Measurements from ENCODE around the gene SRSF7.
A peak's percentile ranks its signal among the peaks of the same experiment; 100 is the strongest.

Gene SRSF7

DNA sequence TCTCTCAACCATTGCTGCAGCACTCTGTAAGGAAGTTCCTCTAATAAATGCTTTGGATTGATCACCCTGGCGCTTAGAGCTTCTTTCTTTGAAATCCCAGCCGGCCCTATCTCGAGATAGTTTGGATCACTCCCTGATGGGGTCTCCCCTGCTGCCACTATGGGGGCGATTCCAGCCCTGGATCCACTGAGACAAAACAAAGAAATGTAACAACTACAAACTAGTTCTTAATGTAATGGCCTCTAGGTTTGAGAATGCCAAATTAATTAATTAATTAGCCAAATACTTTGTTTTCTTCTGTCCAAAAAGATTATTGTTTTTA is 15.2 kb downstream of the SRSF7 start:
- ATAC-seq (replicated peaks) (no peak), DNase-seq (no peak)
- Mint-ChIP-seq H3K36me3 (ENCODE audit: insufficient read depth) (peaks cover 92% of the 10 kb centered on the region), H3K27ac (peak overlapping the region; percentile 70 to 83), H3K9me3 (no peaks in the 10 kb centered on the region), H3K27me3 (no peaks in the 10 kb centered on the region), H3K4me1 (ENCODE audit: low read depth in 2 of 2) (peaks cover 6 to 10% of the 10 kb centered on the region in 2 donors), H3K4me3 (peak overlapping the region in 1 of 2 donors; percentile 56)

DNA sequence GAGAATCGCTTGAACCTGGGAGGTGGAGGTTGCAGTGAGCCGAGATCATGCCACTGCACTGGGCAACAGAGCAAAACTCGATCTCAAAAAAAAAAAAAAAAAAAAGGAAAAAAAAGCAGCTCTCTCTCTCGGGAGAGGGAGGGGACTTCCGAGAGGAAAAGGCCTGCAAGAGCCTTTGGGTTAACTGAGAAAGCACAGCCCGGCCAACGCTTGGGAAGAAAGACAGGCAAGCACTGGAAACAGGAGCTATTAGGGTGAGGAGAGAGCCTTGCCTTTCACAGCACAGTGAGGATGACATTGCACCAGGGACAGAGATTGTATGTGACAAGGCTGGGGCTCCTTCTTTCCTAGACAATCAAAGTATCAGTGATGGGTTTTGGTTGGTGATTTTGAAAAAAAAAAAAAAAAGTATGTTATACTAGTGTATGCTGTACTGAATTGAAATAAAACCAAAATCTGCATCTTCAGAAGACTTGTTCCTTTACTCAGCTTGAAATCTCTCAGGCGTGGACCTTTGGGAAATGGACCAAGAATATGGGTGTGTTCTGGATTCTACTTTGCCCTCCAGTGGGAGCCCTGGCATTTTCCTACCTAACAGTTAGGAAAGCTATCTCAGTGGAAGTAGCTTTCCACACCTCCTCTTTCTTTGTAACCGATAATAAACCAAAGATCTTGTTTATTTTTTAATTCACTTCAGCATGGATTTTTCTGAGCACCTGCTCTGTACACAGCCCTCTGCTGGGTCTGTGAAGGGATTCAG is 16.7 kb downstream of the SRSF7 start:
- ATAC-seq (replicated peaks) (no peak), DNase-seq (no peak)
- H3K9me3 Mint-ChIP-seq, result no peaks in the 10 kb centered on the region
- H3K27ac Mint-ChIP-seq, result peak overlapping the region; percentile 70 to 84
- H3K4me3 Mint-ChIP-seq, result no peak overlapping the region
- peaks cover 91% of the 10 kb centered on the region for H3K36me3 Mint-ChIP-seq (ENCODE audit: insufficient read depth)
- peaks cover 6 to 7% of the 10 kb centered on the region in 2 donors for H3K4me1 Mint-ChIP-seq (ENCODE audit: low read depth in 2 of 2)
- H3K27me3 Mint-ChIP-seq, result no peaks in the 10 kb centered on the region

- no peak for DNase-seq
- Mint-ChIP-seq H3K27ac (peak overlapping the region; percentile 70 to 84), H3K27me3 (no peaks in the 10 kb centered on the region), H3K36me3 (ENCODE audit: insufficient read depth) (peaks cover 83% of the 10 kb centered on the region), H3K9me3 (no peaks in the 10 kb centered on the region), H3K4me3 (no peak overlapping the region), H3K4me1 (ENCODE audit: low read depth in 2 of 2) (peaks cover 4 to 7% of the 10 kb centered on the region in 2 donors)
- ATAC-seq (replicated peaks), result no peak
Measured at GRCh38 chr2:38733300-38733971, 17.7 kb downstream of the SRSF7 start.

DNA sequence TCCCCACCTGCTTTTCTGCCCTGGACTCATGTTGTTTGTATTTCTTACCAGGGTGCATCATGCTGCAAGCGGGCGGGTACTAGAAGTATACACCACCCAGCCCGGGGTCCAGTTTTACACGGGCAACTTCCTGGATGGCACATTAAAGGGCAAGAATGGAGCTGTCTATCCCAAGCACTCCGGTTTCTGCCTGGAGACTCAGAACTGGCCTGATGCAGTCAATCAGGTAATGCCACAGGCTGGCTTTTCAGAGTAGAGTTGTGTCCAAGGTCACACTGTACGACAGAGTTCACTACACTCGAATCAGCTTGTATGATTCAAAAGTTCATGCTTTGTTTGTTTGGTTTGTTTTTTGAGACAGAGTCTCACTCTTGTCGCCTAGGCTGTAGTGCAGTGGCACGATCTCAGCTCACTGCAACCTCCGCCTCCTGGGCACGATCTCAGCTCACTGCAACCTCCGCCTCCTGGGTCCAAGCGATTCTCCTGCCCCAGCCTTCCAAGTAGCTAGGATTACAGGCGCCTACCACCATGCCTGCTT is 19.4 kb downstream of the SRSF7 start:
- Mint-ChIP-seq H3K4me1 (ENCODE audit: low read depth in 2 of 2) (peaks cover 0 to 3% of the 10 kb centered on the region in 2 donors), H3K4me3 (peak overlapping the region in 1 of 2 donors; percentile 11), H3K27me3 (no peaks in the 10 kb centered on the region), H3K27ac (peak overlapping the region; percentile 75 to 80), H3K9me3 (no peaks in the 10 kb centered on the region), H3K36me3 (ENCODE audit: insufficient read depth) (peaks cover 84% of the 10 kb centered on the region)
- ATAC-seq (replicated peaks) (no peak), DNase-seq (no peak)

- DNase-seq (no peak), ATAC-seq (replicated peaks) (no peak)
- Mint-ChIP-seq H3K4me1 (ENCODE audit: low read depth in 2 of 2) (peaks cover 0 to 3% of the 10 kb centered on the region in 2 donors), H3K27ac (peak overlapping the region; percentile 75 to 80), H3K36me3 (ENCODE audit: insufficient read depth) (peaks cover 79% of the 10 kb centered on the region), H3K9me3 (no peaks in the 10 kb centered on the region), H3K27me3 (no peaks in the 10 kb centered on the region), H3K4me3 (peak overlapping the region in 1 of 2 donors; percentile 11)
Measured at GRCh38 chr2:38731090-38731489, 20.1 kb downstream of the SRSF7 start.

DNA sequence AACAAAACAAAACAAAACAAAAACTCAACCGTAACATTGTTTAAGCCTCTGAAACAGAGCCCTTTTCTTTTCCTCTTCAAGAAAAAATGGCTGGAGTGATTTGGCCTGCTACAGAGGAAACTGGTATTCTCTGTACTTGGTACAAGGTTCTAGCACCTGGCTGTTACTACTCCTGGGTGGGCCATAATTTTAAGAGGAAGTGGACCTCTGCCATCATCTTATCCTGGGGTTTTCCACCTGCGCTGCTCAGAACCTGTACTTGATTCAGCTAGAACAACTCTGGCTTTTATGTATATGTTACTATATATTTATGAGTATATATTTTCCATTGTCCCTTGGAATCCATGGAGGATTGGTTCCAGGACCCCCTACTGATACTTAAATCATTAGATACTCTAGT is 22.5 kb downstream of the SRSF7 start:
- Mint-ChIP-seq H3K36me3 (ENCODE audit: insufficient read depth) (peaks cover 80% of the 10 kb centered on the region), H3K4me3 (no peak overlapping the region), H3K4me1 (ENCODE audit: low read depth in 2 of 2) (peaks cover 4 to 17% of the 10 kb centered on the region in 2 donors), H3K27ac (peak overlapping the region in 1 of 2 donors; percentile 55), H3K9me3 (no peaks in the 10 kb centered on the region), H3K27me3 (no peaks in the 10 kb centered on the region)
- ATAC-seq (replicated peaks) (no peak), DNase-seq (no peak)

DNA sequence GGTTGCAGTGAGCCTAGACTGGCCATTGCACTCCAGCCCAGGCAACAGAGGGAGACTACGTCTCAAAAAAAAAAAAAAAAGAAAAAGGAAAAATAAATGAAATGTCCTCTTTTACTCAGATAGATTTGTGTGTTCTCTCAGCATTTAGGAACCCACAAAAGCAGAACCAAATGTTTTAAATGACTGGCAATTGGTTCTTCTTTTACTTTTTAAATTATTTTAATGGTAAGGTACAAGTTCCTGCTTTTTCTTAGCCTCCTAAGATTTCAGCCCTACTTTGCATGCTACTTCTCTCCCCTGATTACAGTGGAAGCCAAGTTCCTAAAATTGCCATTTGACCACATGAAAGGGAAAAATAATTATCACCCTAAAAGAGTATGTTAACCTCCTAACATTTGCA is 23.5 kb downstream of the SRSF7 start:
- peak overlapping the region in 1 of 2 donors; percentile 55 for H3K27ac Mint-ChIP-seq
- peaks cover 13 to 27% of the 10 kb centered on the region in 2 donors for H3K4me1 Mint-ChIP-seq (ENCODE audit: low read depth in 2 of 2)
- peaks cover 72% of the 10 kb centered on the region for H3K36me3 Mint-ChIP-seq (ENCODE audit: insufficient read depth)

DNA sequence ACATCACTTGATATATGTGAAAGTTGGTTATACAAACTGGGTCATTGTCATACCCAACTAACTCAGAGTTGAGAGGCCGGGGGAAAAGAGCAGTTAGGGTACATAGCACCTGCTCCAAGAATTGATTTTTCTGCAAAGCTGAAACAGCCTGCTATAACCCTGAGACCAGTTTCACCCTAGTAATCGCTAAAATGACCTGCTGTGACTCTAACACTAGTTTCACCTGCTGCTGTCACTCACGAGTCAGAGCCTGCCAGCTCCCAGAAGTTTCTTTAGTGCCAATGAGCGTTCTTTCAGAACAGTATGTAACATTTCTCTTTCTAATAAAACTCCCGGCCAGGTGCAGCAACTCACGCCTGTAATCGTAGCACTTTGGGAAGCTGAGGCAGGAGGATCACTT is 28.0 kb downstream of the SRSF7 start:
- Mint-ChIP-seq H3K27ac (peak overlapping the region; percentile 89 to 94), H3K9me3 (peaks cover 2 to 7% of the 10 kb centered on the region in 2 donors), H3K4me1 (ENCODE audit: low read depth in 2 of 2) (peaks cover 31 to 47% of the 10 kb centered on the region in 2 donors), H3K4me3 (peak overlapping the region; percentile 65 to 69), H3K27me3 (no peaks in the 10 kb centered on the region), H3K36me3 (ENCODE audit: insufficient read depth) (peaks cover 50% of the 10 kb centered on the region)
- peak; percentile 11 for ATAC-seq (replicated peaks)
- no peak for DNase-seq

More for the DNA sequence above, 23.5 kb downstream of the SRSF7 start:
- DNase-seq, result no peak
- H3K9me3 Mint-ChIP-seq, result no peaks in the 10 kb centered on the region
- no peak overlapping the region for H3K4me3 Mint-ChIP-seq
- no peak for ATAC-seq (replicated peaks)
- H3K27me3 Mint-ChIP-seq, result no peaks in the 10 kb centered on the region

DNA sequence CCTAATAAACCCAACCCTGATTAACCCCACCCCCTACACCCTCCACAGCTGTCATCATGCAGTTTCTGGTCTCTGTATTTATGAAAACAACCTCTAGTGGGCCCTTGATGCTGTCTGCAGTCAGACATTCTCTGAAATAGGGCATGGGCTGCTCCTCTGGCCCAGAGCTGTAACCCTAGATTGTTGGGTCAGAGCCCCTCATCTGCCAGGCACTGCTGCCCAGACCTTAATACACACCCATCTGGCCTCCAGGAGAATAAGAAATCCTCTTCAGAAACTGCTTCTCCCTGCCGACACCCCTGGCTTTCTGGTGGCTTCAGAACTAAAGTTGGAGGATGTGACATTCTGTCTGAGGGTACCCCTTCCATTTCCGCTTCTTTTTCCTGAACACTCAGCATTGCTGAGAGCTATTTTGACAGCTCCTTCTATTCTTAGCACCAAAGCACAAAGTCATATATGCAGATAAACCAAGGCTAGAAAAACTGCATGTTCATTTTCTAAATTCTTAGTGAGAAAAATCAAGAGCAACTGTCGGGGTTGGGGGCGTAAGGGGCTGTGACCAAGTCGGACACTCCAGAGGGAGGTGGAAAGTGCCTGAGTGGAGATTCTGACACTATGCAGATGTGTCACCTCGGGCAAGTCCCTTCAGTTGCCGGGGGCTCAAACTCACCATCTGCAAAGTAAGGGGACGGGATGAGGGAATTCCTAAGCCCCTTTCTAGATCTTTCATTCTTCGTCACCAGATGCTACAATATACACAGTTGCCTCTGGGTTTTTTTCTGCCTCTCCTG is 28.7 kb downstream of the SRSF7 start:
- Mint-ChIP-seq H3K4me3 (peak overlapping the region; percentile 65 to 69), H3K9me3 (peaks cover 2 to 7% of the 10 kb centered on the region in 2 donors), H3K27ac (peak overlapping the region; percentile 89 to 94), H3K36me3 (ENCODE audit: insufficient read depth) (peaks cover 49% of the 10 kb centered on the region), H3K4me1 (ENCODE audit: low read depth in 2 of 2) (peaks cover 31 to 47% of the 10 kb centered on the region in 2 donors), H3K27me3 (no peaks in the 10 kb centered on the region)
- ATAC-seq (replicated peaks) (peak; percentile 60), DNase-seq (no peak)

DNA sequence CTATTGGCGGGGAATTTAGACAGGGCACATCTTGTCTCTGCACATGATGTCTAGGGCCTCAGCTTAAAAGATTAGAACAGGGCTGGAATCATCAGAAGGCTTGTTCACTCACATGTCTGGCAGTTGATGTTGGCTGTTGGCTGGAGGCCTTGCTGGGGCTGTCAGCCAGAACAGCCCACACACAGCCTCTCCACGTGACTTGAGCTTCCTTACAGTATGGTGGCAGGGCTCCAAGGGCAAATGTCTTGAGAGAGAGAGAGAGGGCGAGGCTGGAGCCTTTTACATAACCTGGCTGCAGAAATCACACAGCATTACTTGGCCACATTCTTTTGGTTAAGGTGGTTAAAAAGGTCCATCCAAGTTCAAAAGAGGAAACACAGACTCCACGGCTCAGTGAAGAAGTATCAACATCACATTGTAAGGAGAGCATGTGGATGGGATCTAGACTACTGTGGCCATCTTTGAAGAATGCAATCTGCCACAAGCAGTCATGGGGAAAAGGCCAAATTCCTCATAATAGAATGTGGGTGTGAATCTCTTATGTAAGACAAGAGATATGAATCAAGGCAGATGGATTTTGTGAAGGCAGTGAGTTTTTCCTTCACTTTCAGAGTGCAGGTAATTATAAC is 30.4 kb downstream of the SRSF7 start:
- Mint-ChIP-seq H3K36me3 (ENCODE audit: insufficient read depth) (peaks cover 46% of the 10 kb centered on the region), H3K9me3 (peaks cover 2 to 7% of the 10 kb centered on the region in 2 donors), H3K4me3 (peak overlapping the region in 1 of 2 donors; percentile 13), H3K27ac (peak overlapping the region; percentile 35 to 89), H3K27me3 (no peaks in the 10 kb centered on the region), H3K4me1 (ENCODE audit: low read depth in 2 of 2) (peaks cover 29 to 49% of the 10 kb centered on the region in 2 donors)
- ATAC-seq (replicated peaks) (no peak), DNase-seq (no peak)

DNA sequence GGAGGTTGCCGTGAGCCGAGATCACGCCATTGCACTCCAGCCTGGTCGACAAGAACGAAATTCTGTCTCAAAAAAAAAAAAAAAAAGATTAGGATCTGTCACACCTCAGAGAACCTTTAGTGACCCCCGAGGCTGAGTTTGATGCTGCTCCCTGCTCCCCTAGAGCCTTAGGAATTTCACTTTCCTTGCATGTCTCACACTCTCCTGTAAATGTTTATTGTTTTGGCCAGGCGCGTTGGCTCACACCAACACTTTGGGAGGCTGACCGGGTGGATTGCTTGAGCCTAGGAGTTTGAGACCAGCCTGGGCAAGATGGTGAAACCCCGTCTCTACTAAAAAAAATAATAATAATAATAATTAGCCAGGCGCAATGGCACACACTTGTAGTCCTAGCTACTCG is 31.5 kb downstream of the SRSF7 start:
- Mint-ChIP-seq H3K9me3 (peaks cover 2 to 7% of the 10 kb centered on the region in 2 donors), H3K36me3 (ENCODE audit: insufficient read depth) (peaks cover 41% of the 10 kb centered on the region), H3K27ac (peak overlapping the region in 1 of 2 donors; percentile 89), H3K4me1 (ENCODE audit: low read depth in 2 of 2) (peaks cover 28 to 46% of the 10 kb centered on the region in 2 donors), H3K4me3 (no peak overlapping the region), H3K27me3 (no peaks in the 10 kb centered on the region)
- no peak for ATAC-seq (replicated peaks)
- DNase-seq, result no peak

DNA sequence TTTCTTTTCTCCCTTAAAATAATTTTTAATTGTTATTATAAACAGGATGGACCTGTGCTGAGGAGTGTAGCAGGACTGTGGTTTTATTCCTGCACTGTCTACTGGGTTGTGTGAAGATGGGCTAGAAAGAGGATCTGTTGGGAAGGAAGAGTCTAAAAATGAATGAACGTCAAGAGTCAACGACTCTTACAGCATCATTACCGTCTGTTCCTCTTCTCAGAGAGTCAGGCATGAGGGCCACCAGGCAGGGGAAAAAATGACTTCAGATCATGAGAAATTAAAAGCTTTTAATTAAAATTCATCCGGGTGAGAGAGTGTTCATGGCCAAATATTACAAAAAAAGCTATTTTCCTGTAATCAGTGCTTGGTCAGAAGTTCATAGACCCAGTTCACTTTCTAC is 32.6 kb downstream of the SRSF7 start:
- H3K4me3 Mint-ChIP-seq, result no peak overlapping the region
- no peaks in the 10 kb centered on the region for H3K27me3 Mint-ChIP-seq
- no peak overlapping the region for H3K27ac Mint-ChIP-seq
- H3K4me1 Mint-ChIP-seq (ENCODE audit: low read depth in 2 of 2), result peaks cover 34 to 40% of the 10 kb centered on the region in 2 donors
- ATAC-seq (replicated peaks) (no peak), DNase-seq (no peak)
- peaks cover 2 to 7% of the 10 kb centered on the region in 2 donors for H3K9me3 Mint-ChIP-seq
- H3K36me3 Mint-ChIP-seq (ENCODE audit: insufficient read depth), result peaks cover 36% of the 10 kb centered on the region

DNA sequence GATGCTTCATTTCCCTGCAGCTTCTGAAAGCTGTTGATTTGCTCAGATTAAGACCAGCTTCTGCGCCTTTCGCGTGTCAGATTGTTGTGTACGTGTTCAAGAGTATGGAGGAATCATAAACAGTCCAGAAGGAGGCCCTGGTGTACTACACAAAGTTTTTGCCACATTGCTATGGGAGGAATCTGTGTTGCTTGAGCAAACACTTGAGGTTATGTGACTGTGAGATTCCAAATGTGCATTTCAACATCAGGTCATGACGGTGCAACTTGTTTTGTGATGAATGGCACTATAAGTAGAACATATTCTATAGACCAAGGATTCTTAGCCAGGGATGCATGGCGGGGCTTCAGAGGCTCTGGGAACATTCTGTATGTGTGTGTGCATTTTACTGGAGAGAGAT is 35.0 kb downstream of the SRSF7 start:
- no peaks in the 10 kb centered on the region for H3K27me3 Mint-ChIP-seq
- no peak for DNase-seq
- peaks cover 22 to 29% of the 10 kb centered on the region in 2 donors for H3K4me1 Mint-ChIP-seq (ENCODE audit: low read depth in 2 of 2)
- no peak for ATAC-seq (replicated peaks)
- peaks cover 4 to 7% of the 10 kb centered on the region in 2 donors for H3K9me3 Mint-ChIP-seq
- H3K27ac Mint-ChIP-seq, result no peak overlapping the region
- H3K4me3 Mint-ChIP-seq, result no peak overlapping the region
- peaks cover 48% of the 10 kb centered on the region for H3K36me3 Mint-ChIP-seq (ENCODE audit: insufficient read depth)
